Gastroesophageal sphincter (tissue), 4 donors: ENCODE data around the gene LHX3. TPM values are rescaled to one million over a fixed set of nuclear protein-coding genes. Genes with fewer than 3 reads are reported as not detected.

Experiments used
- ATAC-seq: fragments of 150-250 bp; one replicate; pipeline ENCODE4 v1.9.1; 2016; ENCODE audit warnings: mild to moderate bottlenecking, moderate library complexity
- H3K27ac ChIP-seq, 4 donors: fragments of 200-600 bp; sonication (generic) in 3 of 4; 1 replicate in 3 of 4; 2 replicates in 1 of 4; pipeline ENCODE4 v1.5.1; 2016 to 2019
- H3K27me3 ChIP-seq: fragments of 200-600 bp; sonication (generic); one replicate; pipeline ENCODE4 v1.5.1; 2019
- H3K36me3 ChIP-seq, 2 donors: fragments of 200-600 bp; sonication (generic); one replicate each; pipeline ENCODE4 v1.5.1; 2019; ENCODE audit warnings: control low read depth in 1 of 2
- H3K4me1 ChIP-seq, 3 donors: fragments of 200-600 bp; sonication (generic); 1 replicate in 2 of 3; 2 replicates in 1 of 3; pipeline ENCODE4 v1.5.1; 2016 to 2019; ENCODE audit warnings: control low read depth in 2 of 3
- H3K4me3 ChIP-seq, 2 donors: fragments of 200-600 bp; sonication (generic); one replicate each; pipeline ENCODE4 v1.5.1; 2019; ENCODE audit warnings: mild to moderate bottlenecking in 1 of 2, moderate library complexity in 1 of 2
- H3K9me3 ChIP-seq, 3 donors: fragments of 200-600 bp; sonication (generic); one replicate each; pipeline ENCODE4 v1.5.1; 2017 to 2019; ENCODE audit warnings: control low read depth in 2 of 3
- CTCF ChIP-seq, 4 experiments: fragments of 200-600 bp in 2 of 4; fragments of 450-650 bp in 2 of 4; sonication (generic) in 1 of 4; IDR thresholded peaks; one replicate each; pipeline ENCODE4 v1.5.1; 2017 to 2019; ENCODE audit warnings: antibody characterized with exemption in 4 of 4, mild to moderate bottlenecking in 2 of 4, moderate library complexity in 2 of 4
- EP300 ChIP-seq: sonication (generic); formaldehyde crosslinking; IDR thresholded peaks from one replicate; pipeline ENCODE4 v1.6.1; 2017; ENCODE audit warnings: antibody characterized with exemption, mild to moderate bottlenecking
- POLR2A ChIP-seq, 2 donors: fragments of 450-650 bp; IDR thresholded peaks; one replicate each; pipeline ENCODE4 v1.6.1; 2017; ENCODE audit warnings: antibody characterized with exemption in 2 of 2, mild to moderate bottlenecking in 2 of 2, moderate library complexity in 1 of 2
- POLR2AphosphoS5 ChIP-seq: sonication (generic); formaldehyde crosslinking; IDR thresholded peaks from one replicate; pipeline ENCODE4 v1.6.1; 2017; ENCODE audit warnings: antibody characterized with exemption
- WGBS, 2 donors: methylation state at CpG; one replicate each; pipeline ENCODE4 v1.1.5; 2018; ENCODE audit warnings: low coverage in 1 of 2; 5-methylcytosine and 5-hydroxymethylcytosine counted together
- total RNA-seq, 4 donors: library from RNA; depleted of rRNA; stranded (reverse); fragments of >200 nt; gene quantifications; one replicate each; pipeline ENCODE4 v1.1.0, GENCODE V29; 2016

The LHX3 gene
- total RNA-seq, 4 donors from 2014 or later, result not detected

- H3K27ac ChIP-seq, result no peak overlapping the region
- WGBS, 2 donors, result 2% methylated on average over 6 of the region's 6 CpGs
- H3K4me1 ChIP-seq, result peaks cover 3 to 42% (median 10%) of the 10 kb centered on the region in 3 donors
- H3K9me3 ChIP-seq, result no peaks in the 10 kb centered on the region
- H3K36me3 ChIP-seq, result no peaks in the 10 kb centered on the region
- ATAC-seq, result no peak
- H3K4me3 ChIP-seq, result peak overlapping the region; percentile 86 to 89
- no peak for TF ChIP-seq EP300
- no peak for TF ChIP-seq POLR2A (IDR thresholded peaks at IDR 0.05)
- no peak for TF ChIP-seq CTCF (IDR thresholded peaks at IDR 0.05)
- no peak for TF ChIP-seq POLR2AphosphoS5
- H3K27me3 ChIP-seq, result no peaks in the 10 kb centered on the region
Observed at GRCh38 chr9:136244969-136245218, 40.0 kb upstream of the LHX3 start.

GRCh38 chr9:136244122-136244968, 39.4 kb upstream of the LHX3 start:
- TF ChIP-seq POLR2AphosphoS5, result no peak
- no peak for TF ChIP-seq POLR2A (IDR thresholded peaks at IDR 0.05)
- TF ChIP-seq EP300, result no peak
- TF ChIP-seq CTCF (IDR thresholded peaks at IDR 0.05), result no peak
- Histone ChIP-seq H3K36me3 (no peaks in the 10 kb centered on the region), H3K4me3 (peak overlapping the region in 1 of 2 donors; percentile 89), H3K9me3 (no peaks in the 10 kb centered on the region), H3K27ac (no peak overlapping the region), H3K4me1 (peaks cover 3 to 47% (median 10%) of the 10 kb centered on the region in 3 donors), H3K27me3 (no peaks in the 10 kb centered on the region)
- 37% methylated on average over 8 to 10 of the region's 11 CpGs for WGBS, 2 donors
- ATAC-seq, result no peak

- 74 to 100% methylated on average over 2 to 4 of the region's 4 CpGs for WGBS, 2 donors
- Histone ChIP-seq H3K9me3 (no peaks in the 10 kb centered on the region), H3K4me3 (no peak overlapping the region), H3K36me3 (no peaks in the 10 kb centered on the region), H3K27me3 (no peaks in the 10 kb centered on the region), H3K27ac (no peak overlapping the region), H3K4me1 (peaks cover 3 to 53% (median 10%) of the 10 kb centered on the region in 3 donors)
- ATAC-seq, result no peak
- no peak for TF ChIP-seq POLR2A (IDR thresholded peaks at IDR 0.05)
- no peak for TF ChIP-seq CTCF (IDR thresholded peaks at IDR 0.05)
- no peak for TF ChIP-seq EP300
- no peak for TF ChIP-seq POLR2AphosphoS5
Observed at GRCh38 chr9:136243631-136244030, 38.7 kb upstream of the LHX3 start.

GRCh38 chr9:136242918-136243525, 38.1 kb upstream of the LHX3 start:
- H3K27ac ChIP-seq, result no peak overlapping the region
- no peaks in the 10 kb centered on the region for H3K36me3 ChIP-seq
- TF ChIP-seq CTCF (IDR thresholded peaks at IDR 0.05) (no peak), POLR2AphosphoS5 (no peak), EP300 (no peak), POLR2A (IDR thresholded peaks at IDR 0.05) (no peak)
- no peaks in the 10 kb centered on the region for H3K9me3 ChIP-seq
- 55 to 69% methylated on average over 4 to 6 of the region's 6 CpGs for WGBS, 2 donors
- no peak for ATAC-seq
- H3K4me3 ChIP-seq, result no peak overlapping the region
- H3K27me3 ChIP-seq, result no peaks in the 10 kb centered on the region
- H3K4me1 ChIP-seq, result peaks cover 3 to 53% (median 10%) of the 10 kb centered on the region in 3 donors

- Histone ChIP-seq H3K9me3 (no peaks in the 10 kb centered on the region), H3K27ac (no peak overlapping the region), H3K27me3 (no peaks in the 10 kb centered on the region), H3K36me3 (peaks cover 0 to 3% of the 10 kb centered on the region in 2 donors), H3K4me3 (no peak overlapping the region), H3K4me1 (peaks cover 3 to 53% (median 10%) of the 10 kb centered on the region in 3 donors)
- no peak for ATAC-seq
- TF ChIP-seq POLR2A (IDR thresholded peaks at IDR 0.05) (no peak), CTCF (IDR thresholded peaks at IDR 0.05) (no peak), EP300 (no peak), POLR2AphosphoS5 (no peak)
- WGBS, 2 donors, result 96% methylated on average over 4 of the region's 8 CpGs; no CpG with 5 or more reads in 1 of the 2 donors
Observed at GRCh38 chr9:136242248-136242647, 37.3 kb upstream of the LHX3 start.
